A549 (cell line): Measurements from ENCODE around the gene RAG2.

Source experiments
- BHLHE40 ChIP-seq: IDR thresholded peaks from 2 replicates; pipeline ENCODE4 v1.6.1; 2012; ENCODE audit warnings: low read depth, low read length, inconsistent platforms
- CTCF ChIP-seq: fragments of >200 bp; sonication (Bioruptor Twin); formaldehyde crosslinking; IDR thresholded peaks from 3 replicates; pipeline ENCODE4 v1.5.1; 2016
- HMGXB4 ChIP-seq: fragments of 250-450 bp; sonication (Bioruptor Pico); IDR thresholded peaks from 2 replicates; pipeline ENCODE4 v1.5.0; 2021; ENCODE audit warnings: mild to moderate bottlenecking, moderate library complexity, borderline replicate concordance
- MAFK ChIP-seq: fragments of 450-650 bp; IDR thresholded peaks from 2 replicates; pipeline ENCODE4 v1.6.1; 2014; ENCODE audit not compliant: partially characterized antibody
- POLR2A ChIP-seq: IDR thresholded peaks from 2 replicates; pipeline ENCODE4 v1.6.1; 2012; ENCODE audit warnings: mild to moderate bottlenecking, low read length
- RAD21 ChIP-seq, 2 experiments: fragments of >200 bp in 1 of 2; sonication (Bioruptor Twin) in 1 of 2; formaldehyde crosslinking in 1 of 2; IDR thresholded peaks in 1 of 2; conservative IDR thresholded peaks in 1 of 2; 2 replicates in 1 of 2; 3 replicates in 1 of 2; pipeline ENCODE4 v1.6.1; 2012 to 2018; ENCODE audit warnings: inconsistent platforms in 1 of 2
- TF ChIP-seq, protein P1 (sequence below): fragments of 200-600 bp; sonication (generic); IDR thresholded peaks from 2 replicates; pipeline ENCODE4 v1.6.1; 2016; ENCODE audit warnings: antibody characterized with exemption, mild to moderate bottlenecking, moderate library complexity
- TF ChIP-seq, protein P2 (sequence below): fragments of >200 bp; sonication (Bioruptor Twin); formaldehyde crosslinking; IDR thresholded peaks from 3 replicates; pipeline ENCODE4 v1.6.1; 2016

- TF ChIP-seq HMGXB4 (CRISPR knock-in tag), result no peak
- no peak for TF ChIP-seq CTCF
- TF ChIP-seq RAD21 (conservative IDR thresholded peaks at IDR 0.05 in 1 of 2, IDR thresholded peaks at IDR 0.05 in 1 of 2), result no peak
- TF ChIP-seq MAFK, result no peak
- TF ChIP-seq, protein P1, sequence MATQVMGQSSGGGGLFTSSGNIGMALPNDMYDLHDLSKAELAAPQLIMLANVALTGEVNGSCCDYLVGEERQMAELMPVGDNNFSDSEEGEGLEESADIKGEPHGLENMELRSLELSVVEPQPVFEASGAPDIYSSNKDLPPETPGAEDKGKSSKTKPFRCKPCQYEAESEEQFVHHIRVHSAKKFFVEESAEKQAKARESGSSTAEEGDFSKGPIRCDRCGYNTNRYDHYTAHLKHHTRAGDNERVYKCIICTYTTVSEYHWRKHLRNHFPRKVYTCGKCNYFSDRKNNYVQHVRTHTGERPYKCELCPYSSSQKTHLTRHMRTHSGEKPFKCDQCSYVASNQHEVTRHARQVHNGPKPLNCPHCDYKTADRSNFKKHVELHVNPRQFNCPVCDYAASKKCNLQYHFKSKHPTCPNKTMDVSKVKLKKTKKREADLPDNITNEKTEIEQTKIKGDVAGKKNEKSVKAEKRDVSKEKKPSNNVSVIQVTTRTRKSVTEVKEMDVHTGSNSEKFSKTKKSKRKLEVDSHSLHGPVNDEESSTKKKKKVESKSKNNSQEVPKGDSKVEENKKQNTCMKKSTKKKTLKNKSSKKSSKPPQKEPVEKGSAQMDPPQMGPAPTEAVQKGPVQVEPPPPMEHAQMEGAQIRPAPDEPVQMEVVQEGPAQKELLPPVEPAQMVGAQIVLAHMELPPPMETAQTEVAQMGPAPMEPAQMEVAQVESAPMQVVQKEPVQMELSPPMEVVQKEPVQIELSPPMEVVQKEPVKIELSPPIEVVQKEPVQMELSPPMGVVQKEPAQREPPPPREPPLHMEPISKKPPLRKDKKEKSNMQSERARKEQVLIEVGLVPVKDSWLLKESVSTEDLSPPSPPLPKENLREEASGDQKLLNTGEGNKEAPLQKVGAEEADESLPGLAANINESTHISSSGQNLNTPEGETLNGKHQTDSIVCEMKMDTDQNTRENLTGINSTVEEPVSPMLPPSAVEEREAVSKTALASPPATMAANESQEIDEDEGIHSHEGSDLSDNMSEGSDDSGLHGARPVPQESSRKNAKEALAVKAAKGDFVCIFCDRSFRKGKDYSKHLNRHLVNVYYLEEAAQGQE, result no peak
- TF ChIP-seq, protein P2, sequence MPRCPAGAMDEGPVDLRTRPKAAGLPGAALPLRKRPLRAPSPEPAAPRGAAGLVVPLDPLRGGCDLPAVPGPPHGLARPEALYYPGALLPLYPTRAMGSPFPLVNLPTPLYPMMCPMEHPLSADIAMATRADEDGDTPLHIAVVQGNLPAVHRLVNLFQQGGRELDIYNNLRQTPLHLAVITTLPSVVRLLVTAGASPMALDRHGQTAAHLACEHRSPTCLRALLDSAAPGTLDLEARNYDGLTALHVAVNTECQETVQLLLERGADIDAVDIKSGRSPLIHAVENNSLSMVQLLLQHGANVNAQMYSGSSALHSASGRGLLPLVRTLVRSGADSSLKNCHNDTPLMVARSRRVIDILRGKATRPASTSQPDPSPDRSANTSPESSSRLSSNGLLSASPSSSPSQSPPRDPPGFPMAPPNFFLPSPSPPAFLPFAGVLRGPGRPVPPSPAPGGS, result no peak
- TF ChIP-seq POLR2A, result no peak
- TF ChIP-seq BHLHE40, result no peak
These were observed 37.2 kb upstream of the RAG2 start for GRCh38 chr11:36635066-36635862.
